ENCODE measurements around the gene SQSTM1. TPM values are rescaled to one million over a fixed set of nuclear protein-coding genes. Genes with fewer than 3 reads are reported as not detected.

Gene SQSTM1
- total RNA-seq, 1 experiment from 2014 or later: 78.5 TPM

GRCh38 chr5:179841621-179842020, 20.9 kb downstream of the SQSTM1 start:
- no peak overlapping the region for H3K27ac Mint-ChIP-seq
- no peaks in the 10 kb centered on the region for H3K27me3 Mint-ChIP-seq (ENCODE audit: low read depth)
- ChIA-PET POLR2A (no interaction called here), CTCF (interaction anchor here (1.6 kb wide), 1 partner anchor 40 kb away, joined by 3 read pairs; no protein-coding TSS in a partner anchor)
- H3K4me1 Mint-ChIP-seq: no peaks in the 10 kb centered on the region
- H3K36me3 Mint-ChIP-seq: peaks cover 64% of the 10 kb centered on the region
- H3K4me3 Mint-ChIP-seq: no peak overlapping the region
- no peak for ATAC-seq
- no peak for TF ChIP-seq ZBTB43 (CRISPR knock-in tag; IDR thresholded peaks at IDR 0.05)
- no peak for TF ChIP-seq USF2 (CRISPR knock-in tag; IDR thresholded peaks at IDR 0.05)
- TF ChIP-seq NFYB (CRISPR knock-in tag; conservative IDR thresholded peaks at IDR 0.05; ENCODE audit: low read depth): no peak
- no peak for TF ChIP-seq SP1 (CRISPR knock-in tag; conservative IDR thresholded peaks at IDR 0.05)
- no peak for TF ChIP-seq AFF4 (CRISPR knock-in tag; IDR thresholded peaks at IDR 0.05; ENCODE audit: borderline replicate concordance)
- TF ChIP-seq RELA (CRISPR knock-in tag; IDR thresholded peaks at IDR 0.05; ENCODE audit: borderline replicate concordance): no peak
- TF ChIP-seq, protein P1, sequence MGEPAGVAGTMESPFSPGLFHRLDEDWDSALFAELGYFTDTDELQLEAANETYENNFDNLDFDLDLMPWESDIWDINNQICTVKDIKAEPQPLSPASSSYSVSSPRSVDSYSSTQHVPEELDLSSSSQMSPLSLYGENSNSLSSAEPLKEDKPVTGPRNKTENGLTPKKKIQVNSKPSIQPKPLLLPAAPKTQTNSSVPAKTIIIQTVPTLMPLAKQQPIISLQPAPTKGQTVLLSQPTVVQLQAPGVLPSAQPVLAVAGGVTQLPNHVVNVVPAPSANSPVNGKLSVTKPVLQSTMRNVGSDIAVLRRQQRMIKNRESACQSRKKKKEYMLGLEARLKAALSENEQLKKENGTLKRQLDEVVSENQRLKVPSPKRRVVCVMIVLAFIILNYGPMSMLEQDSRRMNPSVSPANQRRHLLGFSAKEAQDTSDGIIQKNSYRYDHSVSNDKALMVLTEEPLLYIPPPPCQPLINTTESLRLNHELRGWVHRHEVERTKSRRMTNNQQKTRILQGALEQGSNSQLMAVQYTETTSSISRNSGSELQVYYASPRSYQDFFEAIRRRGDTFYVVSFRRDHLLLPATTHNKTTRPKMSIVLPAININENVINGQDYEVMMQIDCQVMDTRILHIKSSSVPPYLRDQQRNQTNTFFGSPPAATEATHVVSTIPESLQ (CRISPR knock-in tag; IDR thresholded peaks at IDR 0.05): no peak
- TF ChIP-seq ZNF138 (CRISPR knock-in tag; conservative IDR thresholded peaks at IDR 0.05): no peak
- TF ChIP-seq GRHL2 (CRISPR knock-in tag; IDR thresholded peaks at IDR 0.05; ENCODE audit: insufficient replicate concordance, severe bottlenecking): no peak
- no peak for TF ChIP-seq ZNF423 (CRISPR knock-in tag; IDR thresholded peaks at IDR 0.05)
- TF ChIP-seq USF1 (CRISPR knock-in tag; IDR thresholded peaks at IDR 0.05): no peak
- no peak for TF ChIP-seq NR2C2 (CRISPR knock-in tag; IDR thresholded peaks at IDR 0.05)
- no peak for TF ChIP-seq OVOL2 (CRISPR knock-in tag; IDR thresholded peaks at IDR 0.05; ENCODE audit: borderline replicate concordance)
- TF ChIP-seq KAT7 (CRISPR knock-in tag; IDR thresholded peaks at IDR 0.05; ENCODE audit: borderline replicate concordance): no peak
- DNase-seq (ENCODE audit: low spot score): no peak
- H3K9me3 Mint-ChIP-seq: peaks cover 14% of the 10 kb centered on the region

GRCh38 chr5:179852993-179853547, 32.4 kb downstream of the SQSTM1 start:
- no peak for ATAC-seq
- CTCF ChIA-PET: interaction anchor here (0.6 kb wide), 1 partner anchor 123 kb away, joined by 4 read pairs; no protein-coding TSS in a partner anchor
- peak overlapping the region; percentile 63; the same call in 1 of the 2 replicates for H3K27ac Mint-ChIP-seq
- TF ChIP-seq CREM (CRISPR knock-in tag; IDR thresholded peaks at IDR 0.05): no peak
- no peak for TF ChIP-seq FOXP1 (CRISPR knock-in tag; IDR thresholded peaks at IDR 0.05; ENCODE audit: borderline replicate concordance)
- TF ChIP-seq MLX (CRISPR knock-in tag; IDR thresholded peaks at IDR 0.05): no peak
- TF ChIP-seq ZNF532 (CRISPR knock-in tag; IDR thresholded peaks at IDR 0.05; ENCODE audit: borderline replicate concordance): no peak
- no peak for TF ChIP-seq ZNF263 (CRISPR knock-in tag; IDR thresholded peaks at IDR 0.05; ENCODE audit: low read depth)
- no peak for TF ChIP-seq ZNF121 (CRISPR knock-in tag; IDR thresholded peaks at IDR 0.05)
- no peak for TF ChIP-seq ZNF232 (CRISPR knock-in tag; IDR thresholded peaks at IDR 0.05)
- no peak for TF ChIP-seq NR1H2 (CRISPR knock-in tag; IDR thresholded peaks at IDR 0.05)

More at GRCh38 chr5:179852993-179853547, 32.4 kb downstream of the SQSTM1 start:
- H3K27me3 Mint-ChIP-seq (ENCODE audit: low read depth): no peaks in the 10 kb centered on the region
- H3K9me3 Mint-ChIP-seq: no peaks in the 10 kb centered on the region
- DNase-seq (ENCODE audit: low spot score): no peak
- no peak overlapping the region for H3K4me3 Mint-ChIP-seq
- H3K4me1 Mint-ChIP-seq: peaks cover 10% of the 10 kb centered on the region
- POLR2A ChIA-PET: no interaction called here
- H3K36me3 Mint-ChIP-seq: peaks cover 12% of the 10 kb centered on the region

All from WTC11 (cell line).